ENCODE measurements around the gene NRXN3. TPM values are rescaled to one million over a fixed set of nuclear protein-coding genes. Genes with fewer than 3 reads are reported as not detected.

Gene NRXN3
- total and polyA plus RNA-seq, 2 of the 4 experiments (the other 2 are of a cell fraction), result 4.8 to 25.1 TPM

DNA sequence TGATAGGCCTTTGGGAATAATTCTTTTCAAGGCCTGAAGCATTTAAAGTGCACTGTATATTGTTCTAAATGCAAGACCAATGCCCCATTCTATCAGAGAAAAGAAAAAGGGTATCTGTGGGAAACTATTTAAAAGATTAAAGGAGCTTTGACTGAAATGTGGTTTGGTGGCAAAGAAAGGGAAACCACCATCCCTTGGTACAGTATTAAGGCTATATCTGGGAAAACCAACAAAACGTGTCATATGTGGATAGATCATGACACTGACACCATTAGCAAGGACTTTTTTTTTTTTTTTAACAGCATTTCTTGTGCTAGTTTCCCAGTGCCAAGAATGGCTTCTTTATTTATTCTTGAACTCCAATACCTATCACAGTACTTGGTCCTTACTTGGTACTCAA, 1150.4 kb downstream of the NRXN3 start:
- Histone ChIP-seq H3K9me1 (ENCODE audit: insufficient read depth, low read length) (peaks cover 5% of the 10 kb centered on the region; the same call in 1 of the 2 replicates), H3K9ac (ENCODE audit: low read depth, low read length) (no peak overlapping the region), H2BK15ac (ENCODE audit: low read depth, low read length) (no peak overlapping the region), H3K4me1 (ENCODE audit: control insufficient read depth, insufficient read depth, low read length) (peaks cover 5% of the 10 kb centered on the region), H2BK20ac (ENCODE audit: low read depth, low read length) (no peak overlapping the region), H3K14ac (replicated peaks; ENCODE audit: low read depth, low read length) (no peak overlapping the region), H2AK5ac (ENCODE audit: low read depth, low read length) (no peak overlapping the region), H3K36me3 (ENCODE audit: control insufficient read depth, insufficient read depth, low read length) (no peaks in the 10 kb centered on the region), H2BK120ac (ENCODE audit: low read depth, low read length) (no peak overlapping the region), H3K9me3 (ENCODE audit: control insufficient read depth, insufficient read depth, low read length) (no peaks in the 10 kb centered on the region), H3K4me3 (ENCODE audit: insufficient read depth, low read depth, low read length) (no peak overlapping the region), H3K56ac (ENCODE audit: extremely low read depth, insufficient read depth, low read length) (no peak overlapping the region), H3K18ac (ENCODE audit: low read depth, low read length) (no peak overlapping the region), H3K23ac (ENCODE audit: low read depth, low read length) (no peak overlapping the region), H4K5ac (ENCODE audit: low read depth, low read length) (no peak overlapping the region), H3K27ac (ENCODE audit: insufficient read depth, low read length) (no peak overlapping the region), H3K4ac (ENCODE audit: low read depth, low read length) (no peak overlapping the region), H4K91ac (ENCODE audit: insufficient read depth, low read depth, low read length) (no peak overlapping the region), H4K8ac (ENCODE audit: low read depth in 2 of 2, low read length in 2 of 2) (no peak overlapping the region), H3K79me1 (ENCODE audit: low read depth in 1 of 2, low read length in 2 of 2) (no peaks in the 10 kb centered on the region; a peak in 1 of 4 replicates), H2AK9ac (replicated peaks; ENCODE audit: low read depth, low read length, poor library complexity) (no peak overlapping the region), H2BK5ac (ENCODE audit: low read depth, low read length, poor library complexity, severe bottlenecking) (no peak overlapping the region), H2AFZ (replicated peaks; ENCODE audit: low read length, poor library complexity) (no peak overlapping the region), H4K20me1 (ENCODE audit: insufficient read depth, low read length) (no peaks in the 10 kb centered on the region), H3K4me2 (ENCODE audit: low read depth, low read length) (no peak overlapping the region), H3K27me3 (ENCODE audit: control insufficient read depth, insufficient read depth, low read length) (no peaks in the 10 kb centered on the region)
- BruUV-seq (replicated peaks), result no TSS peak
- in situ Hi-C loops (cut with MboI; ENCODE audit: low sequenced_read_pairs) (no loop called here), dilution Hi-C loops (cut with HindIII; ENCODE audit: low sequenced_read_pairs, unreplicated experiment) (no loop called here), intact Hi-C loops (cut with micrococcal nuclease) (no loop called here)
- no peak for ATAC-seq (ENCODE audit: low read depth)
- DNase-seq, result no peak
- TF ChIP-seq FOS (IDR thresholded peaks at IDR 0.05; ENCODE audit: low read depth, low read length), result no peak
- no CpG with 5 or more reads among the region's 1 CpG for WGBS, 2 experiments (ENCODE audit: extremely low coverage in 2 of 2, insufficient read length in 1 of 2)
- ChIA-PET POLR2A (ENCODE audit: unreplicated experiment) (no interaction called here), CTCF (no interaction called here)

All from IMR-90 (cell line).